ENCODE results near the gene JHY.

DNA sequence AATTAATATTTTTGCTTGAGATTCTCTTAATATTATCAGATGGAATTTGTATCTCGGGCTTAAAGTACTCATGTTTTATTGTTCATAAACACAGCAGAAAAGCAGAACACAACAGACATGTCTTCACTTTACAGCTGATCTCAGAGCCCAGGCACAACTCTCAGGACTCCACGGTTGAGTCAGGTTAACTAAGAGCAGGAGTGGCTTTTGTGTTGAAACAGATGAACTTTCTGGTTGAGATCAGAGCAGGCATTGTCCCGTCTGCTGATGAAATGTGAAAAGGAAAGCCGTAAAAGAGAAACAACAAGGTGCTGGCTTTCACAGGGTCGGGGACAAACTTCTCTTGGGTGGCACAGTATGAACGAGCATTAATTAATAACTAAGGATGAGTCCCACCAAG is 49.0 kb downstream of the JHY start:
- TF ChIP-seq, protein P1, sequence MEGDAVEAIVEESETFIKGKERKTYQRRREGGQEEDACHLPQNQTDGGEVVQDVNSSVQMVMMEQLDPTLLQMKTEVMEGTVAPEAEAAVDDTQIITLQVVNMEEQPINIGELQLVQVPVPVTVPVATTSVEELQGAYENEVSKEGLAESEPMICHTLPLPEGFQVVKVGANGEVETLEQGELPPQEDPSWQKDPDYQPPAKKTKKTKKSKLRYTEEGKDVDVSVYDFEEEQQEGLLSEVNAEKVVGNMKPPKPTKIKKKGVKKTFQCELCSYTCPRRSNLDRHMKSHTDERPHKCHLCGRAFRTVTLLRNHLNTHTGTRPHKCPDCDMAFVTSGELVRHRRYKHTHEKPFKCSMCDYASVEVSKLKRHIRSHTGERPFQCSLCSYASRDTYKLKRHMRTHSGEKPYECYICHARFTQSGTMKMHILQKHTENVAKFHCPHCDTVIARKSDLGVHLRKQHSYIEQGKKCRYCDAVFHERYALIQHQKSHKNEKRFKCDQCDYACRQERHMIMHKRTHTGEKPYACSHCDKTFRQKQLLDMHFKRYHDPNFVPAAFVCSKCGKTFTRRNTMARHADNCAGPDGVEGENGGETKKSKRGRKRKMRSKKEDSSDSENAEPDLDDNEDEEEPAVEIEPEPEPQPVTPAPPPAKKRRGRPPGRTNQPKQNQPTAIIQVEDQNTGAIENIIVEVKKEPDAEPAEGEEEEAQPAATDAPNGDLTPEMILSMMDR (conservative IDR thresholded peaks at IDR 0.05; ENCODE audit: low read length), result no peak
- no peak for TF ChIP-seq EZH2phosphoT487 (IDR thresholded peaks at IDR 0.05; ENCODE audit: borderline replicate concordance)
